ENCODE measurements around the gene NDST3. TPM values are rescaled to one million over a fixed set of nuclear protein-coding genes. Genes with fewer than 3 reads are reported as not detected.
A peak's percentile ranks its signal among the peaks of the same experiment; 100 is the strongest.

Gene NDST3
- 0.07 and 0.11 TPM in 2 replicates for total RNA-seq (2014; rRNA removed; shearing (Covaris generic))

DNA sequence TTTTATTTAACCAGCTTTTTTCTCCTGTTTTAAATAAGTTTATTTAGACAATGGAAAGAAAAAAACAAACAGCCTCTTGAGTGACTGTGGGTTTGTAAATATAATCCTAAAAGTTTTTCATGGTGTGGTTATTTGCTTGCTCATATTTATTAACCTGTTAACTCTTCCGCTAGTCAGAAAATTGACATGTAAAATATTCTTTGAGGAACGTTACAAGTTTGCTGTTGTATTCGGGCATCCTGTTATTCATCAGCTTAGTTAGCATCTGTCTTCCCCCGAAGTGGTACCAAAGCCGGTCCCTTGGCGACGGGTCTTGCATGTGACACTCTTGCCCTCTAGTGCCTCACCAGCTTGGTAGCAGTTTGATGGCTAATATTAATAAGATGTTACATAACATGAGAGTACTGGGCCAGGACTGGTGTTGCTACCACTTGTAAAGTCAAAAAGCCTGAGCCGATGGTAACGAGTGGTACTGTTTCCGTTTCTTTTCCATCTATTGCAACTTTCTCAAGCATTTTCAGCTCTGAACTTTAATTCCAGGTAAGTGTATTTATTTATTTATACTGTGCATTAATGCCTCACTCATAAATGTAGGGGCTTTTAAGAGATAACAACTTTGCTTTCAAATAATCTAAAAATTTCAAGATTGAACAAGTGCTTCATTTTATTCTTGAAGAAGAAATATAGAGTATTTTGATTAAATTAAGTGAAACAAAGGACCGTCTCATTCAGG is at the start of gene NDST3:
NDST3 (plus strand) TSS at position 434 of the 733 bp plus-strand sequence. CDS start 19,425 bp downstream, outside the sequence.
- no peaks in the 10 kb centered on the region for H3K36me3 ChIP-seq (replicated peaks; ENCODE audit: control insufficient read depth, insufficient read depth, low read length)
- H3K4me3 ChIP-seq (ENCODE audit: insufficient read depth, low read depth, low read length) = peak within 1 kb of the TSS; percentile 62
- peak; percentile 60 for DNase-seq
- peaks cover 2% of the 10 kb centered on the region; the same call in 1 of the 2 replicates for H3K27me3 ChIP-seq (ENCODE audit: control insufficient read depth, insufficient read depth, low read length)

GRCh38 chr4:117986321-117986720 is 48.0 kb upstream of the NDST3 start:
- no peak overlapping the region for H3K4me3 ChIP-seq (ENCODE audit: insufficient read depth, low read depth, low read length)
- no peak for DNase-seq
- H3K36me3 ChIP-seq (replicated peaks; ENCODE audit: control insufficient read depth, insufficient read depth, low read length) = no peaks in the 10 kb centered on the region
- no peaks in the 10 kb centered on the region for H3K27me3 ChIP-seq (ENCODE audit: control insufficient read depth, insufficient read depth, low read length)

DNA sequence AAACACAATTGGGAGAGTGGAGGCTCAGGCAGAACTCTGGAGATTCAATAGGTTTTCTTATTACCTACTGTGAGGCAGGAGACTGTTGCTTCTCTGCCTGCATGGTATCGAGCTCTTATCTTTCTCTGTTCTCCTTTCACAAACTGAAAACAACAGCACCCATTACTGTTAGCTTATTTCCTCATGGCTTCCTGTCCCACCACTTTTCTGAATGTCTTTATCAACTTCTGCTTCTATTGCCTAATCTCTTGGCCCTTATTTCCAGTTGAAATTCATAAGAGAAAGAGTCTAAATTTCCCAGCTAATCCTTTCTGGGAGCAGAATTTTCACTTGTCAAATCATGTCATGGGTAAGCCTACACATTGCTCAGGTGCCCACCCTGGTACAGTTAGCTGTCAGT is 46.8 kb upstream of the NDST3 start:
- H3K27me3 ChIP-seq (ENCODE audit: control insufficient read depth, insufficient read depth, low read length) = no peaks in the 10 kb centered on the region
- no peak overlapping the region for H3K4me3 ChIP-seq (ENCODE audit: insufficient read depth, low read depth, low read length)
- DNase-seq = no peak
- H3K36me3 ChIP-seq (replicated peaks; ENCODE audit: control insufficient read depth, insufficient read depth, low read length) = no peaks in the 10 kb centered on the region

DNA sequence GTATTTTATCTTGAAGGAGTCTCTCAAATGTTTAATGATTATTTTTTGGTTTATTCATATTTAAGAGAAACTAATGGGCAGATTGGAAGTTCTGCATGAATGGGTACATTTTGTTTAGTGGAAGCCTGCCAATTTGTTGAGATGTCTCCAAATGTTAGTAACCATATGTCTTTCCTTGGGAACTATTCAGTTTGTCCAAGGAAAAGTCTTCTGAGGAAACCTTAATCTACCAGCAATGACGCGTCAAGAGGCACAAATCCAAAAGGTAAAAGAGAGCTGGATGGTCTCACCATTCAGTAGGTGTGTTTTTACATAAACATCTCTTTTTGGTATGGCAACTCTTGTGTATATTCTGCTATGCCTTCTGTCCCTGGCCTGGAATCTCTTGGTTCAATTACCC is 37.4 kb upstream of the NDST3 start:
- DNase-seq = no peak
- H3K27me3 ChIP-seq (ENCODE audit: control insufficient read depth, insufficient read depth, low read length) = no peaks in the 10 kb centered on the region
- H3K36me3 ChIP-seq (replicated peaks; ENCODE audit: control insufficient read depth, insufficient read depth, low read length) = no peaks in the 10 kb centered on the region
- no peak overlapping the region for H3K4me3 ChIP-seq (ENCODE audit: insufficient read depth, low read depth, low read length)

DNA sequence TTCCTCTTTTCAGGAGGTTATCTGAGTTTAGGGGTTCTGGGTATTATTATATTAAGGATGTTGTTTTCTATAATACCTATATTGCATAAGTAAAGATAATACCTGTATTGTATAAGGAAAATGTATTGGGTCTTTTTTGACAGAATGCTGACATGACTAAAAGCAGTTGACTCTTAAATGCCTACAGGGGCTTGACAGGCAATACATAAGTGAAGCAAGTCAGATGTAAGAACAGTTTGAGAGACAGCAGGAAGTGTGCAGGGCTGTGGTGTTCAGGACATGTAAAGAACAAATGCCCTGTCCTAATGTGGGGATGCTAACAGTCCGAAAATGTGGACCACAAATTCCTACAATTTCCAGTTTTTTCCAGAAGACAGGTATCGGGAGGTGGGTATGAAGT is 30.2 kb upstream of the NDST3 start:
- no peak for DNase-seq
- no peak overlapping the region for H3K4me3 ChIP-seq (ENCODE audit: insufficient read depth, low read depth, low read length)
- no peaks in the 10 kb centered on the region for H3K27me3 ChIP-seq (ENCODE audit: control insufficient read depth, insufficient read depth, low read length)
- H3K36me3 ChIP-seq (replicated peaks; ENCODE audit: control insufficient read depth, insufficient read depth, low read length) = no peaks in the 10 kb centered on the region

GRCh38 chr4:118005883-118006282 is 28.4 kb upstream of the NDST3 start:
- no peak for DNase-seq
- Histone ChIP-seq H3K4me3 (ENCODE audit: insufficient read depth, low read depth, low read length) (no peak overlapping the region), H3K27me3 (ENCODE audit: control insufficient read depth, insufficient read depth, low read length) (no peaks in the 10 kb centered on the region), H3K36me3 (replicated peaks; ENCODE audit: control insufficient read depth, insufficient read depth, low read length) (no peaks in the 10 kb centered on the region)

DNA sequence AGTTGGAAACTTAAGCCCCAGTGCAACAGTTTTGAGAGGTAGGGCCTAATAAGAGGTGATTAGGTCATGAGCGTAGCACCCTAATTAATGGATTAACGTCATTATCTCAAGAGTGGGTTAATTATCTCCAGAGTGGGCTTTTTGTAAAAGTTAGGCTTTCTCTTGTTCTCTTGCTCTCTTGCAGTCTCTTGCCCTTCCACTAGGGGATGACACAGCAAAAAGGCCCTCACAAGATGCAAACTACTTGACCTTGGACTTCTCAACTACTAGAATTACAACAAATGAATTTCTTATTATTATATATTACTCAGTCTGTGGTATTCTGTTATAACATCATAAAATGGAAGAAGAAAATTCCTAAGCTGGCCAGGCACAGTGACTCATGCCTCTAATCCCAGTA is 22.1 kb upstream of the NDST3 start:
- Histone ChIP-seq H3K4me3 (ENCODE audit: insufficient read depth, low read depth, low read length) (no peak overlapping the region), H3K27me3 (ENCODE audit: control insufficient read depth, insufficient read depth, low read length) (no peaks in the 10 kb centered on the region), H3K36me3 (replicated peaks; ENCODE audit: control insufficient read depth, insufficient read depth, low read length) (no peaks in the 10 kb centered on the region)
- no peak for DNase-seq

DNA sequence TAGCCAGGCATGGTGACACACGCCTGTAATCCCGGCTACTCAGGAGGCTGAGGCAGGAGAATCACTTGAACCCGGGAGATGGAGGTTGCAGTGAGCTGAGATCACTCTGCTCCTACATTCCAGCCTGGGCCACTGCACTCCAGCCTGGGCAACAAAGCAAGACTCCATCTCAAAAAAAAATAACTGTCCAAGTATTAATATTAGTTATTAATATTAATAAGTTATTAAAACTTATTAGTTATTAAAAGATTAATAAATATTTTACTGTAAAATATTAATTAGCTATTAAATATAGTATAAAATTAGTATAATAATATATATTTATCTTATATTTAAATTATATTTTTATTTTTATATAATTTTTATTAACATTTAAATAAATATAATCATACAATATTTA is 19.5 kb upstream of the NDST3 start:
- DNase-seq = no peak
- Histone ChIP-seq H3K36me3 (replicated peaks; ENCODE audit: control insufficient read depth, insufficient read depth, low read length) (no peaks in the 10 kb centered on the region), H3K4me3 (ENCODE audit: insufficient read depth, low read depth, low read length) (no peak overlapping the region), H3K27me3 (ENCODE audit: control insufficient read depth, insufficient read depth, low read length) (no peaks in the 10 kb centered on the region)

GRCh38 chr4:118018381-118019145 is 15.7 kb upstream of the NDST3 start:
- no peak overlapping the region for H3K4me3 ChIP-seq (ENCODE audit: insufficient read depth, low read depth, low read length)
- H3K36me3 ChIP-seq (replicated peaks; ENCODE audit: control insufficient read depth, insufficient read depth, low read length) = no peaks in the 10 kb centered on the region
- H3K27me3 ChIP-seq (ENCODE audit: control insufficient read depth, insufficient read depth, low read length) = no peaks in the 10 kb centered on the region
- no peak for DNase-seq

DNA sequence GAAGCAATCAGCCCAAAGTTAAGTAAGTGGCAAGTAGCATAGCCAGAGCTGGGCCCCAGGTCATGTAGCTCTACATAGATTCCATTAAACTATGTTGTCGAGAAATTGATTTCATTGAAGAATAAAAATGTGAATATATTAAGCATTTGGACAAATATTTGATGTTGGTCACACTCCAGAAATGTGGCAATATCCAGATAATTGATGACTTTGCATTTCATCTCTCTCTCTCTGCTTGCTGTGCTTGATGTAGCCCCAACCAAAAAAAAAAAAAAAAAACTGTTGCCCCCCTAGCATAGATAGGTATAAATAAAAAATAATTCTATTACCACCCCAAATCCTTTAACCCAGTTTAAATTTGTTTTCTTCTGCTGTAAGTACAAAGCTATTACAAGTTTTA is 7.5 kb upstream of the NDST3 start:
- Histone ChIP-seq H3K36me3 (replicated peaks; ENCODE audit: control insufficient read depth, insufficient read depth, low read length) (no peaks in the 10 kb centered on the region), H3K4me3 (ENCODE audit: insufficient read depth, low read depth, low read length) (no peak overlapping the region), H3K27me3 (ENCODE audit: control insufficient read depth, insufficient read depth, low read length) (no peaks in the 10 kb centered on the region)
- DNase-seq = no peak

DNA sequence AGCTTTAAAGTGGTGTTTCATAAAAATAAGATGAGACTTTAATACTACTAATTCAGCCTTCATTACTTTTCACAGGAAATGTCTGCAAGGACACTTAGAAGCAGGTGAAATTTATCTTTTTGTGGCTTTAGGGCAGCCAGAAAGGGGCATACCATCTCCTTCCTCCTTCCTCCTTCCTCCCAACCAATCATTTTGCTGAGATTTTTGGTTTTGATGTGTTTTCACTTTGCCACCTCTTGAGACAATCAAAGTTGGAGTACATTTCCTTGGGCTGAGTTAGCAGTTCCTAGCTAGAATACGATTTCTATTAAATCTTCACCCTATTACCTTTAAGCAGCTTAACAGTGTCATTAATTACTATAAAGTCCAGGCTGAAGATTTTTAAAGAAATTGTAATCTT is 5.1 kb upstream of the NDST3 start:
- Histone ChIP-seq H3K4me3 (ENCODE audit: insufficient read depth, low read depth, low read length) (no peak overlapping the region), H3K36me3 (replicated peaks; ENCODE audit: control insufficient read depth, insufficient read depth, low read length) (no peaks in the 10 kb centered on the region), H3K27me3 (ENCODE audit: control insufficient read depth, insufficient read depth, low read length) (peaks cover 2% of the 10 kb centered on the region; the same call in 1 of the 2 replicates)
- no peak for DNase-seq

DNA sequence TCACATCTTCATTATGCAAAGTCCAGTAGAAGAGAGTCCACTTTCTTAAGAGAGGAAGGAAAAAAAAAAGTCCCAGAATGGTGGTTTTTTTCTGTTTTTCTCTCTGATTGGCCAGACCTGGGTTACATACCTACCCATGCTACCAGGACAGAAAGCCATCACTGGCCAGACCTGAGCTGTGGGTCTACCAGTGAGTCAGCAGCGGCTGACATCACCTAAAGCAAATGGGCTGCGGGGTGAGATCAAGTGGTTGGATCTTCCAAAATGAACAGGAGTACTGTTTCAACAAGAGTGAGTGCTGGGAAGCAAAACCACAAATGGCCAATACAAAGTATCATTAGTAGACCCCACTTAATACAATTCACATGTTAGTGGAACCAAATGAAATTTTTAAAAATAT is 1.6 kb upstream of the NDST3 start:
- peaks cover 2% of the 10 kb centered on the region; the same call in 1 of the 2 replicates for H3K27me3 ChIP-seq (ENCODE audit: control insufficient read depth, insufficient read depth, low read length)
- peak overlapping the region; percentile 62; the same call in 1 of the 2 replicates for H3K4me3 ChIP-seq (ENCODE audit: insufficient read depth, low read depth, low read length)
- H3K36me3 ChIP-seq (replicated peaks; ENCODE audit: control insufficient read depth, insufficient read depth, low read length) = no peaks in the 10 kb centered on the region
- peak; percentile 11 for DNase-seq

DNA sequence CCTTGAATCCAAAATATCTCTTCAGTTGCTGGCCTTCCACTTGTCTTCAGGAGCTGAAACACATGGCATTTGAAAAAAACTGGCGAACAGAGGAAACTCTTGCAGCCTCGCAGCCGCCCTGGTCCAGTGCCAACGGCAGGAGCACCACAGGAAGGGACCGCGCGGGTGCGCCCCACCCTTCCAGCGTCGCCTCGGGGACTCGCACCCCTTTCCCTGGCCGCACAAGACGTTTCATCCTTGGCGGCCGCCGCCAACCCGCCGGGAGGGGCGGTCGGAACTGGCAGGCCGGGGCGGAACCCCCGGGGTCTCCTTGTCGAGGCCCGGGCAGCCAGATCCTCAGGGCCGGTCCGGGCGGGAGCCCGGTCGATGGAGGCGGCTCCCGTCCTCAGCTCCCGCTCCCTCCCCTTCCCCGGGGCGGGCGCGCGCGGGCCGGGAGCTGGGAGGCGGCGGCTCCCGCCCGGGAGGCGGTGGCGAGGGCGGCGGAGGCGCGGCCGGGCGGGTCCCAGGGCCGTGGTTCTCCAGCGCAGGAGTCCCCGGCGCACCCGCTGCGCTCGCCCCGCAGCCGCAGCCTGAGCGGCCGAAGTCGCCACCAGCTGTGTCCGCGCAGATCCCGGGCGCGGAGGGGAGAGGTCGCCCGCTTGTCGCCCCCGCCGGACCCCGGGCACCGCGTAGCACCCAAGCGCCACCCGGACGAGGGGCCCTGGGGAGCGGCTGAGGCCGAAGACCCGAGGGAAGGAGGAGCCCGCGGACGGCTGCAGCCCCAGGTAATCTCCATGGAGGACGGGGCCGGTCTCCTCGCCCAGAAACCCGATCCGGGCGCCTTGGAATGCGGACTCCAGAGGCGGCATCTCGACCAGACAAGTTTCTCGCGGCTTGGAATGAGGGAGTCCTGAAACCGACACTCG is 886 bp upstream of the NDST3 start:
- peaks cover 2% of the 10 kb centered on the region; the same call in 1 of the 2 replicates for H3K27me3 ChIP-seq (ENCODE audit: control insufficient read depth, insufficient read depth, low read length)
- no peaks in the 10 kb centered on the region for H3K36me3 ChIP-seq (replicated peaks; ENCODE audit: control insufficient read depth, insufficient read depth, low read length)
- H3K4me3 ChIP-seq (ENCODE audit: insufficient read depth, low read depth, low read length) = peak overlapping the region; percentile 62
- peak; percentile 82 for DNase-seq

DNA sequence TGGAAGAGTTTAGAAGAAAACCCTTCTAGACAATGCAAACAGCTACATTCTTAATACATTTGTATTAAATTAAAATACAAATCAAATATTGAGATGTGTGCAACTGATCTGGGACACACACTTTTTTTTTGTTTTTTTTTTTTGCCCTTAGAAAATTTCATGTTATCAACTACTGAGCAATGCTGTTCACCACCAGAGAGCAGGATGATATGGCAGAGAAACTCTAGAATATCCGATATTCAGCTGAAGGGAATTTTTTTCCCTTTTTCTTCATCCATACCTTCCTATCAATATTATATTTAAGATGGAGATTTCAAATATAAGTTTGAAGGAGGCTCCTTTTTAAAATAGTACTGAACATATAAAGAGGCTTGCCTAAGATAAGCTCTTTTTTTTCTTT is 1.0 kb downstream of the NDST3 start:
- H3K4me3 ChIP-seq (ENCODE audit: insufficient read depth, low read depth, low read length) = no peak overlapping the region
- no peaks in the 10 kb centered on the region for H3K36me3 ChIP-seq (replicated peaks; ENCODE audit: control insufficient read depth, insufficient read depth, low read length)
- DNase-seq = no peak
- peaks cover 2% of the 10 kb centered on the region; the same call in 1 of the 2 replicates for H3K27me3 ChIP-seq (ENCODE audit: control insufficient read depth, insufficient read depth, low read length)

Data from H7 (cell line).